ENCODE measurements around the gene ESRRB.

The ESRRB gene

DNA sequence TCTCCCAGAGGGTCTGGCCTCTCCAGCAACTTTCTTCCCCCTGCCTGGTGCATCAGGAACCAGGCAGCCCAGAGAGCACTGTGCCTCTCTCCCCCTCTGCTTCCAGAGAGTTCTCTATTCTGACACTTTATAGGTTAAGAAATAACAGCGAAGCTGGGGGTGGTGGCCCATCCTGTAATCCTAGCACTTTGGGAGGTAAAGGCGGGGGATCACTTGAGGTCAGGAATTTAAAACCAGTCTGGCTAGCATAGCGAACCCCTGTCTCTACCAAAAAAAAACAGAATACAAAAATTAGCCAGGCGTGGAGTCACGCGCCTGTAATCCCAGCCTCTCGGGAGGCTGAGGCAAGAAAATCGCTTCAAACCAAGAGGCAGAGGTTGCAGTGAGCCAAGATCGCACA, 58.3 kb downstream of the ESRRB start:
- Histone ChIP-seq H3K9ac (ENCODE audit: low read length in 5 of 5) (no peak overlapping the region), H3K36me3 (ENCODE audit: control insufficient read depth in 5 of 5, insufficient read depth in 5 of 5, low read length in 5 of 5) (no peaks in the 10 kb centered on the region), H3K4me3 (ENCODE audit: low read depth in 1 of 5, low read length in 5 of 5) (no peak overlapping the region), H3K27me3 (ENCODE audit: control insufficient read depth in 5 of 5, insufficient read depth in 4 of 5, low read length in 5 of 5) (peaks cover 2 to 11% (median 4%) of the 10 kb centered on the region in 5 donors), H3K4me1 (ENCODE audit: control insufficient read depth in 5 of 5, insufficient read depth in 5 of 5, low read length in 5 of 5) (no peaks in the 10 kb centered on the region), H3K27ac (ENCODE audit: low read depth, low read length) (no peak overlapping the region), H3K9me3 (ENCODE audit: control insufficient read depth in 5 of 5, low read length in 5 of 5) (no peaks in the 10 kb centered on the region)

DNA sequence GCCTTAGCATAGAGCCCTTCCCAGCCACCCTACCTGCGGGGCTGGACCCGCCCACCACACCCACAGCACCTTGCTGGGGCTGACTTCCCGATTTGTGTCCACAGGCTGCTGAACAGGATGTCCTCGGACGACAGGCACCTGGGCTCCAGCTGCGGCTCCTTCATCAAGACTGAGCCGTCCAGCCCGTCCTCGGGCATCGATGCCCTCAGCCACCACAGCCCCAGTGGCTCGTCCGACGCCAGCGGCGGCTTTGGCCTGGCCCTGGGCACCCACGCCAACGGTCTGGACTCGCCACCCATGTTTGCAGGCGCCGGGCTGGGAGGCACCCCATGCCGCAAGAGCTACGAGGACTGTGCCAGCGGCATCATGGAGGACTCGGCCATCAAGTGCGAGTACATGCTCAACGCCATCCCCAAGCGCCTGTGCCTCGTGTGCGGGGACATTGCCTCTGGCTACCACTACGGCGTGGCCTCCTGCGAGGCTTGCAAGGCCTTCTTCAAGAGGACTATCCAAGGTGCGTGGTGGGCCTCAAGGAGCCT, 63.4 kb downstream of the ESRRB start:
- Histone ChIP-seq H3K27ac (ENCODE audit: low read depth, low read length) (no peak overlapping the region), H3K9ac (ENCODE audit: low read length in 5 of 5) (no peak overlapping the region), H3K4me3 (ENCODE audit: low read depth in 1 of 5, low read length in 5 of 5) (no peak overlapping the region), H3K27me3 (ENCODE audit: control insufficient read depth in 5 of 5, insufficient read depth in 4 of 5, low read length in 5 of 5) (peaks cover 0 to 4% (median 0%) of the 10 kb centered on the region in 5 donors), H3K9me3 (ENCODE audit: control insufficient read depth in 5 of 5, low read length in 5 of 5) (no peaks in the 10 kb centered on the region), H3K36me3 (ENCODE audit: control insufficient read depth in 5 of 5, insufficient read depth in 5 of 5, low read length in 5 of 5) (no peaks in the 10 kb centered on the region), H3K4me1 (ENCODE audit: control insufficient read depth in 5 of 5, insufficient read depth in 5 of 5, low read length in 5 of 5) (no peaks in the 10 kb centered on the region)

DNA sequence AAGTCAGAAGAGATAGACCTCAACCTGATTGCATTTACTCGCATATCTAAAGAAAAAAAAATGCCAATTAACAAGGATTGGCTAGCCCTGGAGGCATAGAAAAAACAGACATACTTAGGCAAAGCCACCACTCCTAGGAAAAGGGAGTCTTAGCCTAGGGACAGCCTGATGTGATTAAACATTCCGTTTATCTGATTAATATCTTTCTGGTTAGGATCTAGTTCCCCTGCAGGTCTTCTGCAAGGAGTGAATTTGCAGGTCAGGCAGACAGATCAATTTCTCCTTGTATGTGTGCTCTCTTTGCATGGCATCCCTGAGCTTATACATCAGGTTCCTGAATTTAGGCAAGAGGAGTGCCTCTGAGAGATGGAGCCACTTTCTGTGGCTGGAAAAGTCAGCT, 70.5 kb downstream of the ESRRB start:
- Histone ChIP-seq H3K9me3 (ENCODE audit: control insufficient read depth in 5 of 5, low read length in 5 of 5) (no peaks in the 10 kb centered on the region), H3K27ac (ENCODE audit: low read depth, low read length) (no peak overlapping the region), H3K36me3 (ENCODE audit: control insufficient read depth in 5 of 5, insufficient read depth in 5 of 5, low read length in 5 of 5) (no peaks in the 10 kb centered on the region), H3K4me3 (ENCODE audit: low read depth in 1 of 5, low read length in 5 of 5) (no peak overlapping the region), H3K4me1 (ENCODE audit: control insufficient read depth in 5 of 5, insufficient read depth in 5 of 5, low read length in 5 of 5) (no peaks in the 10 kb centered on the region), H3K27me3 (ENCODE audit: control insufficient read depth in 5 of 5, insufficient read depth in 4 of 5, low read length in 5 of 5) (no peaks in the 10 kb centered on the region), H3K9ac (ENCODE audit: low read length in 5 of 5) (no peak overlapping the region)

DNA sequence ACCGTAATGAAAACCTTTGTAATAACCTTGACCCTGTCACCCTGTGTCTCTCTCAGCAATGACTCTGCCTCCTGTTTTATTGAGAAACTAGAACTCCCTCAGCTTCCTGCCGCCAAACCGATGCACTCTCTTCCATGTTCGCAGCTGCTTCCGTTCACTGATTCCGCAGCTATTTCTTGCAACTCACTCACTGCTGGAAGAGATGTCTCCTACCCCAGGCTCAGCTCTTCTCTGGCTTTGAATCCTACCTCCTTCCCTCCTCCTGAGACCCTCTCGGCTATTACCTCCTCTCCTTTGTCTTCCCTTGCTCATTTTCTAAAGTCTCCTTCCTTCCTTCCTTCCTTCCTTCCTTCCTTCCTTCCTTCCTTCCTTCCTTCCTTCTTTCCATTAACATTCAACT, 71.0 kb downstream of the ESRRB start:
- Histone ChIP-seq H3K9me3 (ENCODE audit: control insufficient read depth in 5 of 5, low read length in 5 of 5) (no peaks in the 10 kb centered on the region), H3K27ac (ENCODE audit: low read depth, low read length) (no peak overlapping the region), H3K4me3 (ENCODE audit: low read depth in 1 of 5, low read length in 5 of 5) (no peak overlapping the region), H3K27me3 (ENCODE audit: control insufficient read depth in 5 of 5, insufficient read depth in 4 of 5, low read length in 5 of 5) (no peaks in the 10 kb centered on the region), H3K9ac (ENCODE audit: low read length in 5 of 5) (no peak overlapping the region), H3K36me3 (ENCODE audit: control insufficient read depth in 5 of 5, insufficient read depth in 5 of 5, low read length in 5 of 5) (no peaks in the 10 kb centered on the region), H3K4me1 (ENCODE audit: control insufficient read depth in 5 of 5, insufficient read depth in 5 of 5, low read length in 5 of 5) (no peaks in the 10 kb centered on the region)

DNA sequence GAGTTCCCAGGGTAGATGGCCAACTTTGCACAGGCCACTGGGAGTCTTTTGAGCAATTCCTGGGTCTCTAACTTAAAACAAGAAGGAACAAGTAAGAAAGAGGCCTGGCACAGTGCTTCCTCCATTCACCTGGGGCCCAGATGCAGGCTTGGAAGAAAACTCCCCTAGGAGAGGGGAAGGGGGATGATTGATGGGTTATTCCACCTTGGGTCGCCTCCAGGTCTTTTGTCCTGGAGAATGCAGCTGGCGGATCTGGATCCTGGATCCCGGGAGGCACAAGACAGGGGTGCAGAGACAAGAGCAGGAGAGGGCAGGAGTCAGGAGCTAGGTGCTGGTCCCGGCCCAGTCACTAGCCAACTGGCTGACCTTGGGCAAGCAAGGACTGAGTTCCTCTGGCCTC, 74.5 kb downstream of the ESRRB start:
- H3K27ac ChIP-seq (ENCODE audit: low read depth, low read length) = no peak overlapping the region

DNA sequence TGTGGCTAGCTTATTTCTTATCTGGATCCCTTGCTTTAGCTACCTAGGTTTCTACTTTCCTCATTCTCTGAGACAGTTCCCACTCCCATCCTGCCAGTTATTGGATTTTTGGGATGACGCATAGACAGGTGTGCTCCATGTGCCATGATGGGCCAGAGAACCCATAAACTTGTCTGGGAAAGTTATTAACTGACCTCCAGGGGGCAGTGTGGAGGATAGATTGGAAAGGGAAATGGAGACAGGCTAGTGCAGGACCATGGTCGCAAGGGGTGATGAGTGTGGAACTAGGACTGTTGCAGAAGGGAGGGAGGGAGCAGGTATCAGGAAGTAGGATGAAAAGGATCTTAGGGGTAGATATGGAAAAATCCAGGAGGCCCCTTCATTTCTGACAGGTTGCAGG, 80.3 kb downstream of the ESRRB start:
- no peaks in the 10 kb centered on the region for H3K9me3 ChIP-seq (ENCODE audit: control insufficient read depth in 5 of 5, low read length in 5 of 5)
- no peak overlapping the region for H3K9ac ChIP-seq (ENCODE audit: low read length in 5 of 5)
- H3K27me3 ChIP-seq (ENCODE audit: control insufficient read depth in 5 of 5, insufficient read depth in 4 of 5, low read length in 5 of 5) = peaks cover 0 to 8% (median 0%) of the 10 kb centered on the region in 5 donors
- H3K36me3 ChIP-seq (ENCODE audit: control insufficient read depth in 5 of 5, insufficient read depth in 5 of 5, low read length in 5 of 5) = no peaks in the 10 kb centered on the region
- no peaks in the 10 kb centered on the region for H3K4me1 ChIP-seq (ENCODE audit: control insufficient read depth in 5 of 5, insufficient read depth in 5 of 5, low read length in 5 of 5)
- H3K4me3 ChIP-seq (ENCODE audit: low read depth in 1 of 5, low read length in 5 of 5) = no peak overlapping the region
- H3K27ac ChIP-seq (ENCODE audit: low read depth, low read length) = no peak overlapping the region

More for the DNA sequence above, 74.5 kb downstream of the ESRRB start:
- no peaks in the 10 kb centered on the region for H3K9me3 ChIP-seq (ENCODE audit: control insufficient read depth in 5 of 5, low read length in 5 of 5)
- no peak overlapping the region for H3K4me3 ChIP-seq (ENCODE audit: low read depth in 1 of 5, low read length in 5 of 5)
- no peak overlapping the region for H3K9ac ChIP-seq (ENCODE audit: low read length in 5 of 5)
- no peaks in the 10 kb centered on the region for H3K36me3 ChIP-seq (ENCODE audit: control insufficient read depth in 5 of 5, insufficient read depth in 5 of 5, low read length in 5 of 5)
- no peaks in the 10 kb centered on the region for H3K4me1 ChIP-seq (ENCODE audit: control insufficient read depth in 5 of 5, insufficient read depth in 5 of 5, low read length in 5 of 5)
- H3K27me3 ChIP-seq (ENCODE audit: control insufficient read depth in 5 of 5, insufficient read depth in 4 of 5, low read length in 5 of 5) = no peaks in the 10 kb centered on the region

DNA sequence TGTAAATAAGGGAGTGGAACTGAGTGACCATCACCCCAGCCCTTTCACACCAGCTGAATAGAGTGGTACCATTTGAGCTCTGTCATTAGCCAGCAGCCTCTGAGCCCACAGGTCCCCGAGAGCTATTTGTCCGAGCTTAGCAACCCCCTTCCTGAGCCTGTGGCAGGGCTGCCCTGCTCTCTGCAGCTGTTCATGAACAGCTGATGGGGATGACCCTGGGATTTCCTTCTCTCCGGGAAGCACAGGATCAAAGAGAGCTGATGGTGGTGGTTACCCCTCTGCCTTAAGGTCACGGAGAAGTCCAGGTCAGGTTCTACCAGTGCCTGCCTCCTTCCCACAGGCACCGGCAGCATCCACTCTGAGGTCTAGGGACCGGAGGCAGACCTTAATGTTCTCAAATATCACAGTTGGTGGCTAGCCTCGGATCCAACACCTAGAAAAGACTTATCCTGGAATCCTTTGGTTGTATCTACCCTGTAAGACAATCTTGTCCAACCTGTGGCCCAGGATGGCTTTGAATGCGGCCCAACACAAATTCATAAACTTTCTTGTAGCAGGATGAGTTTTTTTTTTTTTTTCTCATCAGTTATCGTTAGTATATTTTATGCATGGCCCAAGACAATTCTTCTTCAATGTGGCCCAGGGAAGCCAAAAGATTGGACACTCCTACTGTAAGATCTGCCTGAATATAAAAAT, 81.1 kb downstream of the ESRRB start:
- Histone ChIP-seq H3K27me3 (ENCODE audit: control insufficient read depth in 5 of 5, insufficient read depth in 4 of 5, low read length in 5 of 5) (peaks cover 0 to 8% (median 0%) of the 10 kb centered on the region in 5 donors), H3K27ac (ENCODE audit: low read depth, low read length) (no peak overlapping the region), H3K4me3 (ENCODE audit: low read depth in 1 of 5, low read length in 5 of 5) (no peak overlapping the region), H3K4me1 (ENCODE audit: control insufficient read depth in 5 of 5, insufficient read depth in 5 of 5, low read length in 5 of 5) (no peaks in the 10 kb centered on the region), H3K36me3 (ENCODE audit: control insufficient read depth in 5 of 5, insufficient read depth in 5 of 5, low read length in 5 of 5) (no peaks in the 10 kb centered on the region), H3K9ac (ENCODE audit: low read length in 5 of 5) (no peak overlapping the region), H3K9me3 (ENCODE audit: control insufficient read depth in 5 of 5, low read length in 5 of 5) (no peaks in the 10 kb centered on the region)

DNA sequence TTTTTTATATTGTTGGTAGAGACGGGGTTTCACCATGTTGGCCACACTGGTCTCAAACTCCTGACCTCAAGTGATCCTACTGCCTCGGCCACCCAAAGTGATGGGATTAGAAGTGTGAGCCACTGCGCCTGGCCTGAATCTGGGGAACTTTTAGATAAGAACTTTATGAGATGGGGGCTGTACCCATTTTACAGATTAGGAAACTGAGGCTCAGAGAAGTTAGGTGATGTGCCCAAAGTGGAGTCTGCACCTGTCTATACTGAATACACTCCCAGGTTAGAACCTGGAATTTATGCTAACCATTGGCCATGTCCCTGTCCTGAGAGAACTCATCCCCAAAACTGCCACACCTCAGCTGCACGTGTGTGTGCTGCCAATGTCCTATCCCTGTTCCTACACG, 81.9 kb downstream of the ESRRB start:
- no peak overlapping the region for H3K27ac ChIP-seq (ENCODE audit: low read depth, low read length)
- H3K36me3 ChIP-seq (ENCODE audit: control insufficient read depth in 5 of 5, insufficient read depth in 5 of 5, low read length in 5 of 5) = no peaks in the 10 kb centered on the region
- H3K9ac ChIP-seq (ENCODE audit: low read length in 5 of 5) = no peak overlapping the region
- no peaks in the 10 kb centered on the region for H3K9me3 ChIP-seq (ENCODE audit: control insufficient read depth in 5 of 5, low read length in 5 of 5)
- peaks cover 0 to 8% (median 0%) of the 10 kb centered on the region in 5 donors for H3K27me3 ChIP-seq (ENCODE audit: control insufficient read depth in 5 of 5, insufficient read depth in 4 of 5, low read length in 5 of 5)
- no peaks in the 10 kb centered on the region for H3K4me1 ChIP-seq (ENCODE audit: control insufficient read depth in 5 of 5, insufficient read depth in 5 of 5, low read length in 5 of 5)
- no peak overlapping the region for H3K4me3 ChIP-seq (ENCODE audit: low read depth in 1 of 5, low read length in 5 of 5)

DNA sequence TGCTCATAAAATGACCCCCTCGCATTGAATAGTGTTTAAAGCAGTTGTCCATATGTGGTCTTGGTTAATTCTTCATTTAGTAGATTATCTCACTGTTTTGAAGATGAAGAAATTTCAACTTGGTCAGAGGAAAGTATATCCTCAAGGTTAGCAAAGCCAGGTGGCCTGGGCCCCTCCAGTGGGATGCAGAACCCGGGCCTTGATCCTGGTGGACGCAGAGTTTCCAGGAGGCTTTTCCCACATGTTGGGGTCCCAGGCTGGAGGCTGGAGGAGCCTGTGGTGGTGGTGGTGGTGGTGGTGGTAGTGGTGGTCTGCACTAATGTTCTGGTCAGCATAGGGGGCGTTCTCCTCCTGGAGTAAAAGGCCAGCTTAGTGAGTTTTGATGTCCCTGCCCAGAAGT, 85.9 kb downstream of the ESRRB start:
- Histone ChIP-seq H3K9me3 (ENCODE audit: control insufficient read depth in 5 of 5, low read length in 5 of 5) (no peaks in the 10 kb centered on the region), H3K4me3 (ENCODE audit: low read depth in 1 of 5, low read length in 5 of 5) (no peak overlapping the region), H3K9ac (ENCODE audit: low read length in 5 of 5) (no peak overlapping the region), H3K27me3 (ENCODE audit: control insufficient read depth in 5 of 5, insufficient read depth in 4 of 5, low read length in 5 of 5) (peaks cover 0 to under 1% (median 0%) of the 10 kb centered on the region in 5 donors), H3K36me3 (ENCODE audit: control insufficient read depth in 5 of 5, insufficient read depth in 5 of 5, low read length in 5 of 5) (no peaks in the 10 kb centered on the region), H3K27ac (ENCODE audit: low read depth, low read length) (no peak overlapping the region), H3K4me1 (ENCODE audit: control insufficient read depth in 5 of 5, insufficient read depth in 5 of 5, low read length in 5 of 5) (no peaks in the 10 kb centered on the region)

DNA sequence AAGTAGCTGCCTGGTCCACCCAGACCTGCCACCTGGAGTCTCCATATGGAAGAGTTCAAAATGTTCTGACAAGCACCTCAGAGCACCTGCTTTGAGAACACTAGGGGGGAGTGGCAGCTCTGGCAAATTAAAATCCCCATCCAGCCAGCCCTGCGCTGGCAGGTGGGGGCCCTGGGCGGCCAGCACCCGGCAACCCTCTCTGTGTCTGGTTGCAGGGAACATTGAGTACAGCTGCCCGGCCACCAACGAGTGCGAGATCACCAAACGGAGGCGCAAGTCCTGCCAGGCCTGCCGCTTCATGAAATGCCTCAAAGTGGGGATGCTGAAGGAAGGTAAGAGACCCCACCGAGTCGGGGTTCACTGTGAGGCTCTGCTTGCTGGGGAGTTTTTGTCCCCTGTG, 86.4 kb downstream of the ESRRB start:
- no peaks in the 10 kb centered on the region for H3K27me3 ChIP-seq (ENCODE audit: control insufficient read depth in 5 of 5, insufficient read depth in 4 of 5, low read length in 5 of 5)
- H3K36me3 ChIP-seq (ENCODE audit: control insufficient read depth in 5 of 5, insufficient read depth in 5 of 5, low read length in 5 of 5) = no peaks in the 10 kb centered on the region
- no peaks in the 10 kb centered on the region for H3K4me1 ChIP-seq (ENCODE audit: control insufficient read depth in 5 of 5, insufficient read depth in 5 of 5, low read length in 5 of 5)
- no peak overlapping the region for H3K4me3 ChIP-seq (ENCODE audit: low read depth in 1 of 5, low read length in 5 of 5)
- no peak overlapping the region for H3K27ac ChIP-seq (ENCODE audit: low read depth, low read length)
- no peaks in the 10 kb centered on the region for H3K9me3 ChIP-seq (ENCODE audit: control insufficient read depth in 5 of 5, low read length in 5 of 5)
- no peak overlapping the region for H3K9ac ChIP-seq (ENCODE audit: low read length in 5 of 5)
